ENCODE results near the gene MBOAT1.

The MBOAT1 gene

DNA sequence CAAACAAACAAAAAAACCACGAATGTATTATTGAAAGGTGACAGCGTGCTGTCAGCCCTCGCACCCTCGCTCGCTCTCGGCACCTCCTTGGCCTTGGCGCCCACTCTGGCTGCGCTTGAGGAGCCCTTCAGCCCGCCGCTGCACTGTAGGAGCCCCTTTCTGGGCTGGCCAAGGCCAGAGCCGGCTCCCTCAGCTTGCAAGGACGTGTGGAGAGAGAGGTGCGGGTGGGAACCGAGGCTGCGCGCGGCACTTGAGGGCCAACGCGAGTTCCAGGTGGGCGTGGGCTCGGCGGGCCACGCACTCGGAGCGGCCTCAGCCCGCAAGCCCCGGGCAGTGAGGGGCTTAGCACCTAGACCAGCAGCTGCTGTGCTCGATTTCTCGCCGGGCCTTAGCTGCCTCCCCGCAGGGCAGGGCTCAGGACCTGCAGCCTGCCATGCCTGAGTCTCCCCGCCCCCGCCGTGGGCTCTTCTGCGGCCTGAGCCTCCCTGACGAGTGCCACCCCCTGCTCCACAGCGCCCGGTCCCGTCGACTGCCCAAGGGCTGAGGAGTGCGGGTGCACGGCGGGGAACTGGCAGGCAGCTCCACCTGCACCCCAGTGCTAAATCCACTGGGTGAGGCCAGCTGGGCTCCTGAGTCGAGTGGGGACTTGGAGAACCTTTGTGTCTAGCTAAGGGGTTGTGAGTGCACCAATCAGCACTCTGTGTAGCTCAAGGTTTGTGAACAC is 20.9 kb upstream of the MBOAT1 start:
- no peak for DNase-seq (ENCODE audit: low read depth)

GRCh38 chr6:20232188-20232587 is 19.9 kb upstream of the MBOAT1 start:
- no peak for DNase-seq (ENCODE audit: low read depth)

DNA sequence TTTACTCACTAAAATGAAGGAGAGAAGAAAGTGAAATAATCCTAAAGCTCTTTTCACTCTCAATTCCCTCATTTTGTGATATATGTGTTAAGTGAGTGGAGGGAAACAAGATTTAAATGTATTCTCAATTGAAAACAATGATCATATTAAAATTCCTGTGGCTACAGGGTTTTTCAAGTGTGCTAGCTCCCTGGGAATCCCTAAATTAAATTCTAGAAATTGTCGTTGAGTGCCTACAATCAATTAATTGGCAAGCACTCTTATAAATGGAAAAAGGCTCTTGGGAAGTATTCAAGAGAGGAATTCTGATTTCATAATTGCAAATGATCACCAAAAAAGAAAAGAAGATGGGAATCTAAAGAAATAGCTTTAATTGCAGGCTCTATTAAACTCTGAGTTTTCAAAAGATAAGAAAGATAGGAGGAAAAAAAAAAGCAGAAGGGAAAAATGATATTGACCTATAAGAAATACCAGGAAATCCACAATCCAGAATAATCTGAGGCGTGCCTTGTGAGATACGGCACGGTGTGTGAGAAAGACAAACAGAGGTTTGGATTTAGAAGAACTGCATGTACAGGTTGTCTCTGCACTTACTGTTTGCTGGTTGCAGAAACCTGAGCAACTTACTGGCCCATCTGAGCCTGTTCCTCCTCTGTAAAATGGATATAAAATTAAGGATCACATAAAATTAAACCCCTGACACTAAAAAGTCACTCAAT is 18.3 kb upstream of the MBOAT1 start:
- no peak for DNase-seq (ENCODE audit: low read depth)

DNA sequence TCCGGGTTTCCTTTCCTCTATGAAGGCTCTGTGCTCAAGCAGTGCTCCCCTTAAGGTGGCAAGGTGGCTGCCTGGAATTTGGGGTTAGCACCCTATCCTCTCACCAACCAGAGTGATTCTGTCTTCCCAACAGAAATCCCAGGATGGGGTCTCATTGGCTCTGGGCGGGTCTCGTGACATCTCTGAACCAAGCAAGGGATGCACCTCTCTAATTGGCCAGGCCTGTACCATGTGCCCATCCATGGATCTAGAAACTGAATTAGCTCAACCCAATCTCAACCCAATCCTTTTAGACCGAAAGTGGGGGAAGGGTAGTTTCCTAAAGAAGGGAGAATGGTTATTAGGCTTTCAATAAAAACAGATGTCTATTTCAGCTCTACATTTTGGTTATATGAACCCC is 17.6 kb upstream of the MBOAT1 start:
- DNase-seq (ENCODE audit: low read depth), result no peak

- no peak for DNase-seq (ENCODE audit: low read depth)
Measured at GRCh38 chr6:20227350-20227749, 15.1 kb upstream of the MBOAT1 start.

DNA sequence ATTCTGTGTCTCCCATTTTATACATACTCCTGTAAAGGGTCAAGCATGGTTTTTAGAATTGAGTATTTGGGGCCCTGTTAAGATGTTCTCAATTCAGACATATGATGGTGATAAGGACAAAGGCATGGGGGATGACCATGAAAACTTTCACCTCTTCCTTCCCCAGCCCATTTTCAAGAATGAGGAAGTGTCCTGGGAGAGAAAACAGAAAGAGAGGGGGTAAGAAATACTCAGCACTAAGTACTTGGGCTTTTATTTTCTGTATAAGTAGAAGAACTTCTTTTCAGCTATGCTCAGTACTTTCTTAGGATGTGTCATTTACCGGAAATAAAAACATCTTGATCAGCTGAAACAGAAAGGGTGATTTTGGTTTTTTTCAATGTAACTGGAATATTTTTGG is 10.9 kb upstream of the MBOAT1 start:
- DNase-seq (ENCODE audit: low read depth), result no peak

GRCh38 chr6:20221421-20221820 is 9.2 kb upstream of the MBOAT1 start:
- no peak for DNase-seq (ENCODE audit: low read depth)

- no peak for DNase-seq (ENCODE audit: low read depth)
Measured at GRCh38 chr6:20220359-20220758, 8.1 kb upstream of the MBOAT1 start.

DNA sequence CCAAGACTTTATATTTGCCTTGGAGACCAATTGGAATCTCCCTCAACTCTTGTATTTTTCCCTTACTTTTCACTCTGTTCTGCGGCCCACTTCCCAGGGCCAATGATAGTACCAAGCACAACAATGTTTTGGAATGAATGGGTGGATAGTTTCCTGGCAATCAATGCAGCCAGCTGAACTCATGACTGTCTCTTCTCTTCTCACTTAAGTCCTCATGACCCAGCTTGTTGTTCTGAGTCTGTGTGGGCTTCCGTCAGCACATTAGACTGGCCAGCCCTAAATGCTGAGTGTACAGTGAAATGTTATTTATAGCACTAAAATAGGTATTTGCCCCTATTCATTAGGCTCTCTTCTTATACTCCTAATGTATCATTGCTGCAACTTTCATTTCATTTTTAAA is 5.6 kb upstream of the MBOAT1 start:
- no peak for DNase-seq (ENCODE audit: low read depth)

GRCh38 chr6:20217324-20217855 is 5.1 kb upstream of the MBOAT1 start:
- DNase-seq (ENCODE audit: low read depth), result no peak

DNA sequence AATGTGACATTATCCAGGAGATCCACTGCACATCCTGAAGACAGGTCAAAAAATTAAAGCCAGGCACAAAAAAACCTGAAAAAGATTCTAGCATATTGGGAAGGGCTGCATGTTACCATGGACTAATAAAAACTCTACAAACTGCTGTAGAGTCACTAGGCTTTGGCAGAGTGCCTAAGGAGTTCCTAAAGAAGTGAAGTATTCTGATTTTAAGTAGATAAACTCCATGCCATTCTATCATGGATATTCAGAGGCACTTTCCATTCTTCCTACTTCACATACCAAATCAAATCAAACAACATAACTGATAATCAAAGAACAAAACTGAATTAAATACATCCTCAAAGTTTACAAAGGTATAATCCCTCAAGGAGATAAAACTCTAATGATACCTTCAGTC is 3.0 kb upstream of the MBOAT1 start:
- DNase-seq (ENCODE audit: low read depth), result no peak

DNA sequence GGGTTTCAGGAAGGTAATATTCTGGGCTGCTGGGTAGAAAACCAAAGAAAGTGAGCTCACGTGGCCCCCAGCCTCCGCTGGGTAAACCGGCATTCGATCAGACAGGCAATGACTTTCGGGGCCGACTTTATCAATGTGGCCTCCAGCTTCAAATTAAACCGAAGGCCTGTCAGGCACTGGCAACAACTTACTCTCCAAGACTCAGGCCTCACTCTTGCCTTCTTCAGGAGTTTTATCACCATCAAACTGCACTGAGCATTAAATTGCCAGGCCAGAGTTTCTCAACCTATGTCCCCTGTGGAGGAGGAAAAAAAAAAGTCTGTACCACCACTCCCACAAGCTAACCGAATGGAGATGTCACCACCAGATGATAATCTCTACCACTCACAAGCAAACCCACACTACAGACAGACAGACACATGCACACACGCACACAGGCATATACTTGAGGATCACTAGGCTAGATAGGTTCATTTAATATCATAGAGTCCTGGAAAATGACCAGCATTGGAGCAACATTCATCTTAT is 1.1 kb upstream of the MBOAT1 start:
- peak; percentile 22 for DNase-seq (ENCODE audit: low read depth)

DNA sequence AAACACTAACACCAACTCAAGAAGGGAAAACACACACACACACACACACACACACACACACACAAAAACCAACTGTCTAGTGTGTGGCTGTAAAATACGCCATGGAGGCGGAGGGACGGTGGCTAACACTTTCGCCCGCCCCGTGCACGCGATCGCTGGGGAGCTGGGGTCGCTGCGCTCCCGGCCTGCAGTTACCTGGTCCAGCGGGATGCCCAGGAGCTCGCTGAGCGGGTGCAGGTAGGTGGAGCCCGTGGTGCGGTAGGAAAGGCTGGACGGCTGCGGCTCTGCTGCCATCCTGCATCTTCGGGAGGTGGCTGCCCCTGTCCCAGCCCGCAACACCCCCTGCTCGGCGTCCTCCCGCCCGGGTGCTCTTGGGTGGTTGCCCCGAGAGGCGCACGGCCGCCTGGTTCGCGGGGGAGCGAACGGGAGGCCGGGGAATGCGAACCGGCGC is 303 bp downstream of the MBOAT1 start:
- peak; percentile 17 for DNase-seq (ENCODE audit: low read depth)

DNA sequence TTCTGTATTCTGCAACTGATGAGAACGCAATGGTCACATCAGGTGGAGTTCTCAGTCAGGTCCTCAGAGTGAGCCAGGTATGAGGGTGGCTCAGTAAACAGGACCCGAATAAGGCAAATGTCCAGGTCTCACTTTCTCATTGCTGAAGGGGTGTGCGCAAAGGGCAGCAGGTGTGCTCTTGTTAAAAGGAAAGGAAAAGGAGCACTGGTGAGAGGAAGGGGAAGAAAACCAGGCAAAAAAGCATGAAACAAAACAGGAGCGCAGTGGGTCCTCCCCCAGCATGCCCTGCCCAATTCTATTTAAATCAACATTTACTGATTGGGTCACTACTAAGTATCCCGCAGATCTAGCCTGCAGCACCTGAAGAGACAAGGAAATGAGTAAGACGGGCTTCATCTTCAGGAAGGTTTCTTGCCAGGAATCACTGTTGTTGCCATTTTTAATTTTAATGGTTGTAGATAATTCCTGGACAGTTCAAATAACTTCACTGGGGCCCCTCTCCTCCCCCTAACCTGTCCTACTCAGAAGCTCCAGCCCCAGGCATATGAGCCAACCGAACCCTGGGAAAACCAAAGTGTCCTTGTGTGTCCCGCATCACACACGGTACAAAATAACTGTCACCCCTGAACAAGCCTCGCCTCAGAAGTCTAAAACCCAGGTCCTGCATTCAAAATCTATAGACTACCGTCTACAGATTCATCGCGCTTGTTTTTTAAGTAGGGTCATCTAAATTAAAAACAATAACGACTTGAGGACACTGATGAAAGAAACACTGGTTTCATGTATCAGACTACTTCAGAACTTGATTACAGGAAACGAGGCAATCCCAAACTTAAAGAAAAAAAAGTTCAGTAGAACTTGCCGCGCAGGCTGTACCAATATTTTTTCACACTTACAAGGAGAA is 980 bp downstream of the MBOAT1 start:
- DNase-seq (ENCODE audit: low read depth), result no peak

DNA sequence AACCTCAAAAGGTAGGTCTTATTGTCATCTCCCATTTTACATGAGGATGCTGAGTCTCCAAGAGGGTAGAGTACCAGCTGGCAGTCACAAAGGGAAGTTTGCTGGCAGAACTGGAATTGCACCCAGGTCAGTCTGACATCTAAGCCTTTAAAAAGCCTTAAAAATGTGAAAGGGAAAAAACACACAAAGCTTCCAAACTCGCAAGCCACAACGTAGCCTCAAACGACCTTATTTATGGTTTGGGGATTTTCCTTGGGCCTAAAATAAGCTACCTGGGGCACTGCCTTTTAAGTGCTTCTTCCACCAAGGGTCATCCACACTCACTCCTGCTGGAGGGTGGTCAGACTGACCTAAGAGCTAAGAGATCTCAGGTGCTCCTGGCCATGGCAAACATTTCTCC is 2.1 kb downstream of the MBOAT1 start:
- no peak for DNase-seq (ENCODE audit: low read depth)

DNA sequence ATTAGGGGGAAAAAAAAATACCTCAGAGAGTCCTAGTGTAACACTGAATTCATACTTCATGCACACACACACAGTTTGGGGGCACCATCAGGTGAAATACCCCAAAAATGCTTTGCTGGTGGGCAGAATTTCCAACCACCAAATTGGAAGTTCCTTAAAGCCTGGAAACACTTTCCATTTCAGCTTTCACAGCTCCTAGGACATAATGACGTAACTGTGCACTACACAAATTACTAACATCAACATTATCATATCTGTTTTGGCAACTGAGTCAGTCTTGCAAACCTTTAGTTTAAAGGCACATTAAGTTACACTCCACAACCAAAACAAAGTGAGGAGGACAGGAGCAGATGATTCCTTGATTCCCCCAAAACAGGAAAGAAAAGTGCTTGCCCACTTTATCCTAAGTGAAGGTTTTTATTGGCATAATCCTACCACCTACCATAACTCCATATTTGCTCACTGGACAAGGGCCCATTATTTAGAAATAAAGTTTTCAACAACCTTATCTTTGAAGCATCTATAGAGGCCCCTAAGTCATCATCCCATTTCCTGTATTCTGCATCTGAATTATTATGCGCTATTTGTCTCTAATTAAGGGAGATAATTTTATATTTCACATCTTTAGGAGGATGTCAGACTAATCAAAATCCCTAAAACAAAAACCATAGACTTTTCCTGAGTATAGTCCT is 3.4 kb downstream of the MBOAT1 start:
- no peak for DNase-seq (ENCODE audit: low read depth)

DNA sequence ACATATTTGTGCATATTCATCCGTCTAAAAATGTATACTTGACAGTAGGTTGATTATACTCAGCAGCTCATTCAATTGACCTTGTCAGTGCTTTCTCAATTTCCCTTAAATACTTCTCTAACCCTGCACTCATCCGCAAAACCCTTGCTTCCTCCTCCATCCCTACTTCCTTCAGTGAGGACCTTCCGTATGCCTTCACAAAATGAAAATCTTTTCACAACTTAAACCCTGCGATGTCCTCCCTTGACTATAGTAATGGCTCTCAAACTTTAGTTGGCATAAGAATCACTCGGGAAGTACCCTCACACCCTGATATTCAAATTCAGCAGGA is 5.2 kb downstream of the MBOAT1 start:
- DNase-seq (ENCODE audit: low read depth), result no peak

DNA sequence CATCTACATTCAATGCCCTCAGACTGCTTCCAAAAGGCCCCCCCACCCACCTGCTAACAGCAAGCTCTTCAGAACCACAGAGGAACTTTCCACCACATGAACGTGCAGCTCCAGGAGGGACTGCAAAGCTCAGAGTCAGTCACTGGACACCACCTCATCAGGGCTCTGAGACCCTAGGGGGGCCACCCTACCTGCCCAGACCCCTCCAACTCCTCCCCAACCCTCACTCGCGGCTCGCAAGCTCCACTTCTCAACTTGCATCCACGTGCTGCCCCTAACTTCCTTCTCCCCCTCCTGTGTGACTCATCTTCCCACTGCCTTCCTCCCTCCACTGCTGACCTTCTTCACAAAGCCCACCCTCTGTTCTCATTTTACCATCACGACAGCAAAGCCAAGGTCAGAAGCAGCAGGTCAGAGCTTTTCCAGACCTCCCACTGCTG is 6.5 kb downstream of the MBOAT1 start:
- no peak for DNase-seq (ENCODE audit: low read depth)

DNA sequence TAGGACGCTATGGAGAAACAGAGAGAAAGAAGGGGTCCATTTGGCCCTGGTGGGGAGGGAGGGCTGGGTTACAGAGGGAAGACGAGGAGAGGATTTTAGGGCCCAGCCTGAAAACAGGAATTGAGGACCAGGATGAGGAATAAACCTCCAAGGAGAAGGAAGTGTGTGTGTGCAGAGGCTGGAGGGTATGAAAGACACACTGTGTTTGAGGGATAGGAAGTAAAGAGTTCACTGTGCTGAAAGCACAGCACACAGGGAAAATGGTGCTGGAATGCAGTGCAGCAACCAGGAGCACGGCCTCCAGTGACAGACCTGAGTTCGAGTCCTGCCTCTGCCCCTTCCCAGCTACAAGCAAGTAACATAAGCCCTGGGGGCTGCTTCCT is 7.8 kb downstream of the MBOAT1 start:
- DNase-seq (ENCODE audit: low read depth), result no peak

DNA sequence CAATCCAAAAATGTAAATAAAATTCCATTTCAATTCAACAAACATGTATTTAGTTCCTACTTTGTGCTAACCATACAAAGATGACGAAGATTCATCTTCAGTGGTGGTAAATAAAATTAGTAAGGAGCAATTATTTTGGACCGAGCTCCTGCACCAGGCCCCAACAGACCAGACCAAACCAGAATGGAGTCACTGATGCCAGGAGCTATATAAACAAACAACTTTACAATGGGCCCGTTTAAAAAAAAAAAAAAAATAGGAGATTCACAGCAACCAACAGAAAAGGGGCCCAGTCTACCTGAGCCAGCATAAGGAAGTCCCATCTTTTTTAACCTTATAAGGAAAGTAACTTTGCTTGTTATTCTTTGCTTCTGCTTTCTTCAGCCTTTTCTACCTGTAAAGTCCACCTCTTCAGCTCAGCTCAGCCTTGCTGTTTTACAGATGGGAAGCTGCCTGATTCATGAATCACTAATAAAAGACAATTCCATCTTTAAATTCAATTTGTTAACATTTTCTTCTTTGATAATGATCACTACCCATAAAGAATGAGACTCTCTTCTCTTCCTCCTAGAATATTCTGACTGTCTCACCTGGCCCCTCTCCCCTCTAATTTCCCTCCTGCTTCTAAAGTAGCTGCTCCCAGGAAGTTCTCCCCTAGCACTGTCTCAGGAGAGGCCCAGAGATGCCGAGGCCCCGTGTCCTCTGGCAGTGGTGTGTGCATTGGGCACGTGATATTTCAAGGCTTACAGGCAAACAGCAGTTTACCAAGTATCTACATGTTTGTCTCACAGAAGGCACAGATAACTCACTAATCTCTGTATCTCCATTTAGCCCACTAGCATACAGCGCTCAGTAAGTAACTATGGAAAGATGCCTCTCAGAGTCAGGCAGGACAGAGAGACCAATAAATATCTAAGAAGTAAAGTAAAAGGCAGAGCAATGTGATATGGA is 8.4 kb downstream of the MBOAT1 start:
- DNase-seq (ENCODE audit: low read depth), result no peak
